A673 (cell line): ENCODE results near the gene ATRAID. TPM values are rescaled to one million over a fixed set of nuclear protein-coding genes. Genes with fewer than 3 reads are reported as not detected.

ENCODE experiments used
- BruUV-seq: library from RNA; stranded (reverse); fragments of 400-500 nt; replicated peaks from 2 replicates; lab custom pipeline; 2021; lab: Mats Ljungman, UMichigan
- CTCF ChIA-PET: fragments of 300-600 bp; sonication (Branson Sonifier 250); formaldehyde crosslinking; loops from one replicate; lab custom pipeline; 2022; ENCODE audit warnings: antibody characterized with exemption; lab: Charles Lee
- POLR2A ChIA-PET: fragments of 300-600 bp; sonication (Branson Sonifier 250); formaldehyde crosslinking; loops from one replicate; lab custom pipeline; 2022; ENCODE audit warnings: antibody characterized with exemption; ENCODE audit not compliant: low non-redundant PET; lab: Charles Lee
- DNase-seq: peaks from one replicate; pipeline ENCODE4 v3.0.0-alpha.2; 2015; ENCODE audit warnings: low spot score
- H3K27ac ChIP-seq: fragments of 200-600 bp; sonication (generic); 2 replicates; pipeline ENCODE4 v1.5.1; 2016; ENCODE audit warnings: mixed run types, low read depth, mild to moderate bottlenecking, mixed read lengths, antibody characterized with exemption, low read length; ENCODE audit not compliant: poor library complexity, severe bottlenecking
- H3K27me3 ChIP-seq: fragments of 200-600 bp; sonication (generic); replicated peaks from 2 replicates; pipeline ENCODE4 v1.6.1; 2017; ENCODE audit warnings: mixed run types, low read depth, mild to moderate bottlenecking, mixed read lengths, antibody characterized with exemption, low read length; ENCODE audit not compliant: insufficient read depth, poor library complexity
- H3K36me3 ChIP-seq: fragments of 200-600 bp; sonication (generic); 2 replicates; pipeline ENCODE4 v1.6.1; 2016; ENCODE audit warnings: mixed run types, mild to moderate bottlenecking, mixed read lengths, antibody characterized with exemption, low read length; ENCODE audit not compliant: insufficient read depth, poor library complexity, severe bottlenecking
- H3K4me1 ChIP-seq: fragments of 200-600 bp; sonication (generic); 2 replicates; pipeline ENCODE4 v1.6.1; 2017; ENCODE audit warnings: mixed run types, mild to moderate bottlenecking, mixed read lengths, antibody characterized with exemption, low read length; ENCODE audit not compliant: insufficient read depth, poor library complexity, severe bottlenecking
- H3K4me3 ChIP-seq: fragments of 200-600 bp; sonication (generic); 2 replicates; pipeline ENCODE4 v1.5.1; 2016; ENCODE audit warnings: low read depth, mixed run types, mild to moderate bottlenecking, mixed read lengths, low read length; ENCODE audit not compliant: poor library complexity, severe bottlenecking
- H3K9me3 ChIP-seq: fragments of 200-600 bp; sonication (generic); 2 replicates; pipeline ENCODE4 v1.6.1; 2016; ENCODE audit warnings: mixed run types, low read depth, mild to moderate bottlenecking, mixed read lengths, antibody characterized with exemption, low read length; ENCODE audit not compliant: poor library complexity, severe bottlenecking
- EZH2 ChIP-seq: fragments of 200-600 bp; sonication (generic); IDR thresholded peaks from 2 replicates; pipeline ENCODE4 v1.6.1; 2017; ENCODE audit warnings: borderline replicate concordance, low read depth, mild to moderate bottlenecking, mixed read lengths, antibody characterized with exemption, low read length; ENCODE audit not compliant: poor library complexity, severe bottlenecking
- intact Hi-C: fragments of 100-400 bp; cut with micrococcal nuclease; formaldehyde crosslinking; loops from one replicate; pipeline ENCODE4 v1.10.0; 2022; ENCODE audit not compliant: unreplicated experiment
- total RNA-seq: library from RNA; stranded (reverse); gene quantifications from 2 replicates; pipeline ENCODE4 v1.2.3, GENCODE V29; 2021
- TF ChIP-seq, protein P1 (sequence below): fragments of 300-800, 200-600 bp; sonication (generic); conservative IDR thresholded peaks from 2 replicates; pipeline ENCODE4 v1.5.1; 2017; ENCODE audit warnings: low read depth, mild to moderate bottlenecking, antibody characterized with exemption, low read length, moderate library complexity, mixed read lengths

Gene ATRAID
- total RNA-seq, 1 experiment from 2014 or later: 107 TPM

- ChIA-PET CTCF (interaction anchor here (0.6 to 1.4 kb wide), 2 partner anchors 15 to 239 kb away, joined by 3 read pairs; partner anchors contain the start of gene IFT172), POLR2A (interaction anchor here (0.6 kb wide), 1 partner anchor 31 kb away, joined by 3 read pairs; no protein-coding TSS in a partner anchor)
- Histone ChIP-seq H3K27ac (no peak overlapping the region), H3K4me1 (no peaks in the 10 kb centered on the region), H3K27me3 (no peaks in the 10 kb centered on the region), H3K9me3 (no peaks in the 10 kb centered on the region), H3K4me3 (no peak overlapping the region), H3K36me3 (peaks cover 8% of the 10 kb centered on the region)
- BruUV-seq: no TSS peak
- TF ChIP-seq EZH2: no peak
- TF ChIP-seq, protein P1, sequence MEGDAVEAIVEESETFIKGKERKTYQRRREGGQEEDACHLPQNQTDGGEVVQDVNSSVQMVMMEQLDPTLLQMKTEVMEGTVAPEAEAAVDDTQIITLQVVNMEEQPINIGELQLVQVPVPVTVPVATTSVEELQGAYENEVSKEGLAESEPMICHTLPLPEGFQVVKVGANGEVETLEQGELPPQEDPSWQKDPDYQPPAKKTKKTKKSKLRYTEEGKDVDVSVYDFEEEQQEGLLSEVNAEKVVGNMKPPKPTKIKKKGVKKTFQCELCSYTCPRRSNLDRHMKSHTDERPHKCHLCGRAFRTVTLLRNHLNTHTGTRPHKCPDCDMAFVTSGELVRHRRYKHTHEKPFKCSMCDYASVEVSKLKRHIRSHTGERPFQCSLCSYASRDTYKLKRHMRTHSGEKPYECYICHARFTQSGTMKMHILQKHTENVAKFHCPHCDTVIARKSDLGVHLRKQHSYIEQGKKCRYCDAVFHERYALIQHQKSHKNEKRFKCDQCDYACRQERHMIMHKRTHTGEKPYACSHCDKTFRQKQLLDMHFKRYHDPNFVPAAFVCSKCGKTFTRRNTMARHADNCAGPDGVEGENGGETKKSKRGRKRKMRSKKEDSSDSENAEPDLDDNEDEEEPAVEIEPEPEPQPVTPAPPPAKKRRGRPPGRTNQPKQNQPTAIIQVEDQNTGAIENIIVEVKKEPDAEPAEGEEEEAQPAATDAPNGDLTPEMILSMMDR: no peak
- DNase-seq: no peak
- intact Hi-C loops: no loop called here
Observed at GRCh38 chr2:27250652-27251379, 39.0 kb downstream of the ATRAID start.

- intact Hi-C loops: no loop called here
- ChIA-PET CTCF (interaction anchor here (1.4 kb wide), 1 partner anchor 14 kb away, joined by 3 read pairs; no protein-coding TSS in a partner anchor), POLR2A (no interaction called here)
- Histone ChIP-seq H3K4me3 (no peak overlapping the region), H3K36me3 (peaks cover 9% of the 10 kb centered on the region), H3K4me1 (no peaks in the 10 kb centered on the region), H3K27ac (no peak overlapping the region), H3K9me3 (no peaks in the 10 kb centered on the region), H3K27me3 (no peaks in the 10 kb centered on the region)
- DNase-seq: no peak
- TF ChIP-seq, protein P1: no peak
- TF ChIP-seq EZH2: no peak
- BruUV-seq: no TSS peak
Observed at GRCh38 chr2:27251766-27252165, 39.9 kb downstream of the ATRAID start.

DNA sequence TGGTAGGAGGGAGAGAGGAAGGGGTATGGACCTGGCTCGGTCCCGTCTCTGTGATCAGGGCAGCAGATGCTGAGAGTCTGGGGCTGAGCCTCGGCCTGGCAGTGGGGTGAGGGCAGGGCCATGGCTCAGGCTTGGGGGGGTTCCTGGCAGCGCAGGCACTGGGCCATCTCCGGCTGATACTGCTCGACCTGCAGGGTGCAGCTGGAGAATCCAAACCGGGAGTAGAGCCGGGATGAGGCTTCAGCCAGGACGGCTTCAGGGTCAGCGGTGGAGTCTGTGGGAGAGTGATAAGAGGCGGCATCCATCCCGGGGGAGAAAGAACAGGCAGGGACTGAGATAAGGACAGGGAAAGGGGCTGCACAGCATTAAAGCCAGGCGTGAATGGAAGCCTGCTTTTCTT is 43.3 kb downstream of the ATRAID start:
- DNase-seq: no peak
- Histone ChIP-seq H3K4me3 (no peak overlapping the region), H3K27ac (no peak overlapping the region), H3K36me3 (peaks cover 18% of the 10 kb centered on the region), H3K9me3 (no peaks in the 10 kb centered on the region), H3K4me1 (no peaks in the 10 kb centered on the region), H3K27me3 (no peaks in the 10 kb centered on the region)
- CTCF ChIA-PET: no interaction called here
- intact Hi-C loops: no loop called here
- no peak for TF ChIP-seq EZH2
- TF ChIP-seq, protein P1: no peak
- POLR2A ChIA-PET: no interaction called here
- no TSS peak for BruUV-seq
